SH-SY5Y (cell line): Measurements from ENCODE around the gene FEN1.

Experiments
- GATA2 ChIP-seq: IDR thresholded peaks from 2 replicates; pipeline ENCODE4 v1.6.1; 2011; ENCODE audit warnings: mild to moderate bottlenecking, low read depth, low read length
- GATA3 ChIP-seq: IDR thresholded peaks from 2 replicates; pipeline ENCODE4 v1.6.1; 2011; ENCODE audit warnings: low read depth, mild to moderate bottlenecking, low read length, moderate library complexity

DNA sequence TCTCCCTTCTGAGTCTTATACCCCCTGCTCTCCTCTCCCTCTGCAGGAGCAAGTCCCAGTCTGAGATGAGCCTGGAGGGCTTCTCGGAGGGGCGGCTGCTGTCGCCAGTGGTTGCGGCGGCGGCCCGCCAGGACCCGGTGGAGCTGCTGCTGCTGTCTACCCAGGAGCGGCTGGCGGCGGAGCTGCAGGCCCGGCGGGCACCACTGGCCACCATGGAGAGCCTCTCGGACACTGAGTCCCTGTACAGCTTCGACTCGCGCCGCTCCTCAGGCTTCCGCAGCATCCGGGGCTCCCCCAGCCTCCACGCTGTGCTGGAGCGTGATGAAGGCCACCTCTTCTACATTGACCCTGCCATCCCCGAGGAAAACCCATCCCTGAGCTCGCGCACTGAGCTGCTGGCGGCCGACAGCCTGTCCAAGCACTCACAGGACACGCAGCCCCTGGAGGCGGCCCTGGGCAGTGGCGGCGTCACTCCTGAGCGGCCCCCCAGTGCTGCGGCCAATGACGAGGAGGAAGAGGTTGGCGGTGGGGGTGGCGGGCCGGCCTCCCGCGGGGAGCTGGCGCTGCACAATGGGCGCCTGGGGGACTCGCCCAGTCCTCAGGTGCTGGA is 49.1 kb upstream of the FEN1 start:
- no peak for TF ChIP-seq GATA2
- TF ChIP-seq GATA3 = no peak
